HepG2 (cell line): ENCODE results near the gene PACS2. TPM values are rescaled to one million over a fixed set of nuclear protein-coding genes. Genes with fewer than 3 reads are reported as not detected.

Experiments
- NFKB2 ChIP-seq: sonication (generic); formaldehyde crosslinking; IDR thresholded peaks from 2 replicates; pipeline ENCODE4 v1.4.0; 2020; ENCODE audit warnings: missing genetic modification reagents, borderline replicate concordance
- SAP130 ChIP-seq: IDR thresholded peaks from 2 replicates; pipeline ENCODE4 v1.6.1; 2016; ENCODE audit warnings: low read depth
- WIZ ChIP-seq: sonication (generic); formaldehyde crosslinking; IDR thresholded peaks from 2 replicates; pipeline ENCODE4 v1.5.1; 2020; ENCODE audit warnings: mild to moderate bottlenecking, missing genetic modification reagents
- ZBTB3 ChIP-seq: sonication (generic); formaldehyde crosslinking; IDR thresholded peaks from 2 replicates; pipeline ENCODE4 v1.4.0; 2020; ENCODE audit warnings: low read depth, mild to moderate bottlenecking, moderate library complexity, missing genetic modification reagents, borderline replicate concordance
- ZBTB39 ChIP-seq: sonication (generic); formaldehyde crosslinking; IDR thresholded peaks from 2 replicates; pipeline ENCODE4 v1.5.0; 2020; ENCODE audit warnings: missing genetic modification reagents
- ZNF619 ChIP-seq: sonication (generic); formaldehyde crosslinking; IDR thresholded peaks from 2 replicates; pipeline ENCODE4 v1.4.0; 2020; ENCODE audit warnings: mild to moderate bottlenecking, missing genetic modification reagents
- ZNF766 ChIP-seq: sonication (generic); formaldehyde crosslinking; IDR thresholded peaks from 2 replicates; pipeline ENCODE4 v1.5.0; 2020; ENCODE audit warnings: missing genetic modification reagents, borderline replicate concordance
- polyA plus RNA-seq, 8 experiments: library from polyadenylated mRNA; depleted of rRNA in 3 of 8; stranded (reverse) in 7 of 8; unstranded in 1 of 8; fragments of >200 nt; fragmentation: Illumina TruSeq in 4 of 8; extraction: Trizol in 4 of 8; gene quantifications; 2 replicates each; pipeline versions ENCODE4 v1.2.1 to v1.2.3, GENCODE V29; 2011 to 2016; ENCODE audit warnings: low read depth in 4 of 8, missing spikeins in 1 of 8, mixed read lengths in 1 of 8; ENCODE audit not compliant: insufficient read depth in 1 of 8
- total RNA-seq, 5 experiments: library from RNA; depleted of rRNA; stranded (reverse); fragments of >200 nt; fragmentation: Illumina TruSeq; extraction: Trizol; gene quantifications; 2 replicates each; pipeline ENCODE4 v1.2.3, GENCODE V29; 2016; ENCODE audit warnings: low read depth in 1 of 5
- TF ChIP-seq, protein P1 (sequence below): sonication (generic); formaldehyde crosslinking; IDR thresholded peaks from 2 replicates; pipeline ENCODE4 v1.4.0; 2020; ENCODE audit warnings: missing genetic modification reagents

The PACS2 gene
- total and polyA plus RNA-seq, 2 of the 13 experiments (the other 11 are each of a cell fraction or from before 2014, with no cell fraction given), result 23.6 to 27.6 TPM

- TF ChIP-seq, protein P1, sequence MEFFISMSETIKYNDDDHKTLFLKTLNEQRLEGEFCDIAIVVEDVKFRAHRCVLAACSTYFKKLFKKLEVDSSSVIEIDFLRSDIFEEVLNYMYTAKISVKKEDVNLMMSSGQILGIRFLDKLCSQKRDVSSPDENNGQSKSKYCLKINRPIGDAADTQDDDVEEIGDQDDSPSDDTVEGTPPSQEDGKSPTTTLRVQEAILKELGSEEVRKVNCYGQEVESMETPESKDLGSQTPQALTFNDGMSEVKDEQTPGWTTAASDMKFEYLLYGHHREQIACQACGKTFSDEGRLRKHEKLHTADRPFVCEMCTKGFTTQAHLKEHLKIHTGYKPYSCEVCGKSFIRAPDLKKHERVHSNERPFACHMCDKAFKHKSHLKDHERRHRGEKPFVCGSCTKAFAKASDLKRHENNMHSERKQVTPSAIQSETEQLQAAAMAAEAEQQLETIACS, result peak; percentile 84
- TF ChIP-seq ZNF766 (no peak), ZBTB3 (CRISPR knock-in tag) (no peak), WIZ (CRISPR knock-in tag) (no peak), ZNF619 (no peak), SAP130 (CRISPR knock-in tag) (peak; percentile 9; the same call in 1 of the 2 replicates), ZBTB39 (CRISPR knock-in tag) (no peak), NFKB2 (CRISPR knock-in tag) (no peak)
- TF ChIP-seq, all 625 proteins: peak for 25
These were observed at the start of gene PACS2 (continued) for GRCh38 chr14:105314287-105315200.
